Skin of body (tissue), 2 donors: Measurements from ENCODE around the gene EML2. TPM values are rescaled to one million over a fixed set of nuclear protein-coding genes. Genes with fewer than 3 reads are reported as not detected.

Experiments
- small RNA-seq: library from RNA; depleted of rRNA; stranded (forward); fragments of <200 nt; gene quantifications from one replicate; pipeline ENCODE3, GENCODE V24; 2014; ENCODE audit warnings: low replicate concordance
- total RNA-seq: library from RNA; depleted of rRNA; stranded (reverse); fragments of >200 nt; gene quantifications from one replicate; pipeline ENCODE4 v1.2.3, GENCODE V29; 2014

EML2 gene
- total RNA-seq, 1 donor from 2014 or later: 20.1 TPM

Small RNA genes within 50 kb of the gene (small RNA-seq; reads per million reads assigned to genes)
- gene MIR642A: 0.54 reads per million, percentile 64 among the genes with 10 or more reads in this experiment
- not detected for gene RN7SL836P

Other genes with a start within 250 kb of the EML2 start
- gene PPP1R13L, start 234.3 kb downstream of the EML2 start, total RNA-seq: 29.0 TPM
- 2.7 TPM for gene POLR1G, start 232.8 kb downstream of the EML2 start, total RNA-seq
- gene ERCC1, start 215.5 kb downstream of the EML2 start, total RNA-seq: 60.3 TPM
- gene FOSB, start 171.4 kb downstream of the EML2 start, total RNA-seq: 21.2 TPM
- gene RTN2, start 142.3 kb downstream of the EML2 start, total RNA-seq: 8.1 TPM
- gene PPM1N, start 141.0 kb downstream of the EML2 start, total RNA-seq: 1.7 TPM
- gene VASP, start 131.9 kb downstream of the EML2 start, total RNA-seq: 35.5 TPM
- 2.6 TPM for gene OPA3, start 54.6 kb downstream of the EML2 start, total RNA-seq
- 0.20 TPM for gene GPR4, start 37.2 kb downstream of the EML2 start, total RNA-seq
- 25.7 TPM for gene GIPR, start 28.8 kb upstream of the EML2 start, total RNA-seq
- gene SNRPD2, start 52.6 kb upstream of the EML2 start, total RNA-seq: 186 TPM
- 3.4 TPM for gene QPCTL, start 53.3 kb upstream of the EML2 start, total RNA-seq
- 5.6 TPM for gene FBXO46, start 91.5 kb upstream of the EML2 start, total RNA-seq
- gene MEIOSIN, start 94.0 kb upstream of the EML2 start, total RNA-seq: not detected
- gene SIX5, start 129.9 kb upstream of the EML2 start, total RNA-seq: 6.9 TPM
- gene DMPK, start 143.1 kb upstream of the EML2 start, total RNA-seq: 29.0 TPM
- gene DMWD, start 153.4 kb upstream of the EML2 start, total RNA-seq: 21.2 TPM
- gene RSPH6A, start 175.9 kb upstream of the EML2 start, total RNA-seq: not detected
- gene SYMPK, start 223.8 kb upstream of the EML2 start, total RNA-seq: 31.9 TPM
- not detected for gene FOXA3, start 224.9 kb upstream of the EML2 start, total RNA-seq
- 14.5 TPM for gene IRF2BP1, start 246.7 kb upstream of the EML2 start, total RNA-seq